Neural progenitor cell (in vitro differentiated cells): ENCODE measurements around the gene TEKT3. TPM values are rescaled to one million over a fixed set of nuclear protein-coding genes. Genes with fewer than 3 reads are reported as not detected.

Experiments
- DNase-seq: peaks from one replicate; pipeline ENCODE4 v3.0.0-alpha.2; 2016; ENCODE audit warnings: low spot score
- H2AFZ ChIP-seq: fragments of 200-600 bp; sonication (generic); replicated peaks from 2 replicates; pipeline ENCODE4 v1.6.1; 2016; ENCODE audit warnings: antibody characterized with exemption
- H3F3A ChIP-seq: fragments of 200-600 bp; sonication (generic); 2 replicates; pipeline ENCODE4 v1.6.1; 2016; ENCODE audit warnings: antibody characterized with exemption, low read depth
- H3K27ac ChIP-seq: fragments of 200-600 bp; sonication (generic); 2 replicates; pipeline ENCODE4 v1.5.1; 2016; ENCODE audit warnings: mild to moderate bottlenecking
- H3K27me3 ChIP-seq: fragments of 200-600 bp; sonication (generic); 2 replicates; pipeline ENCODE4 v1.6.1; 2016; ENCODE audit warnings: mild to moderate bottlenecking, moderate library complexity
- H3K36me3 ChIP-seq: fragments of 200-600 bp; sonication (generic); 2 replicates; pipeline ENCODE4 v1.5.1; 2016
- H3K4me1 ChIP-seq: fragments of 200-600 bp; sonication (generic); 2 replicates; pipeline ENCODE4 v1.6.1; 2016; ENCODE audit warnings: mixed run types
- H3K4me2 ChIP-seq: fragments of 200-600 bp; sonication (generic); 2 replicates; pipeline ENCODE4 v1.6.1; 2016
- H3K4me3 ChIP-seq: fragments of 200-600 bp; sonication (generic); 2 replicates; pipeline ENCODE4 v1.5.1; 2016
- H3K79me2 ChIP-seq: fragments of 200-600 bp; sonication (generic); 2 replicates; pipeline ENCODE4 v1.6.1; 2016; ENCODE audit warnings: low read depth
- H3K9ac ChIP-seq: fragments of 200-600 bp; sonication (generic); 2 replicates; pipeline ENCODE4 v1.6.1; 2016
- H3K9me3 ChIP-seq: fragments of 200-600 bp; sonication (generic); 2 replicates; pipeline ENCODE4 v1.5.1; 2016; ENCODE audit warnings: low read depth
- H4K20me1 ChIP-seq: fragments of 200-600 bp; sonication (generic); 2 replicates; pipeline ENCODE4 v1.6.1; 2016; ENCODE audit warnings: low read depth
- H3K27ac Mint-ChIP-seq: 3 replicates; pipeline ENCODE4 v1.8.0; 2021; ENCODE audit warnings: mixed read lengths
- H3K27me3 Mint-ChIP-seq: 2 replicates; pipeline ENCODE4 v1.8.0; 2022; ENCODE audit warnings: low read depth, mild to moderate bottlenecking, inconsistent platforms, moderate library complexity, mixed read lengths; ENCODE audit not compliant: insufficient read depth
- H3K36me3 Mint-ChIP-seq: 3 replicates; pipeline ENCODE4 v1.8.0; 2021; ENCODE audit warnings: mixed read lengths
- H3K4me1 Mint-ChIP-seq: 3 replicates; pipeline ENCODE4 v1.8.0; 2021; ENCODE audit warnings: mixed read lengths
- H3K4me3 Mint-ChIP-seq: 3 replicates; pipeline ENCODE4 v1.8.0; 2021; ENCODE audit warnings: mild to moderate bottlenecking, moderate library complexity, mixed read lengths
- H3K9me3 Mint-ChIP-seq: 3 replicates; pipeline ENCODE4 v1.8.0; 2020; ENCODE audit warnings: mixed read lengths
- CTCF ChIP-seq: fragments of 200-600 bp; sonication (generic); IDR thresholded peaks from 2 replicates; pipeline ENCODE4 v1.5.1; 2017; ENCODE audit warnings: antibody characterized with exemption, mild to moderate bottlenecking
- EZH2 ChIP-seq: fragments of 200-600 bp; sonication (generic); IDR thresholded peaks from 2 replicates; pipeline ENCODE4 v1.6.1; 2017; ENCODE audit warnings: antibody characterized with exemption, mild to moderate bottlenecking, moderate library complexity
- EZH2phosphoT487 ChIP-seq: fragments of 200-600 bp; sonication (generic); IDR thresholded peaks from 2 replicates; pipeline ENCODE4 v1.6.1; 2017; ENCODE audit warnings: antibody characterized with exemption
- total RNA-seq: library from RNA; depleted of rRNA; stranded (reverse); fragments of >200 nt; gene quantifications from 2 replicates; pipeline ENCODE4 v1.2.3, GENCODE V29; 2015; ENCODE audit warnings: low replicate concordance

Gene TEKT3
- total RNA-seq, 1 donor from 2014 or later, result 0.97 TPM

GRCh38 chr17:15267996-15268395, 73.4 kb downstream of the TEKT3 start:
- no peak overlapping the region for H2AFZ ChIP-seq
- Mint-ChIP-seq H3K4me3 (no peak overlapping the region), H3K27me3 (peaks cover 24% of the 10 kb centered on the region), H3K9me3 (no peaks in the 10 kb centered on the region), H3K4me1 (peaks cover 6% of the 10 kb centered on the region), H3K36me3 (no peaks in the 10 kb centered on the region), H3K27ac (no peak overlapping the region)
- peaks cover 9% of the 10 kb centered on the region for H3F3A ChIP-seq
- H3K9ac ChIP-seq, result no peak overlapping the region
- no peak overlapping the region for H3K4me2 ChIP-seq
- H3K4me3 ChIP-seq, result no peak overlapping the region
- no peak for DNase-seq
- TF ChIP-seq EZH2 (no peak), CTCF (no peak), EZH2phosphoT487 (no peak)
- H3K27ac ChIP-seq, result no peak overlapping the region
- H4K20me1 ChIP-seq, result peaks cover 3% of the 10 kb centered on the region
- no peaks in the 10 kb centered on the region for H3K4me1 ChIP-seq
- no peaks in the 10 kb centered on the region for H3K9me3 ChIP-seq
- no peaks in the 10 kb centered on the region for H3K36me3 ChIP-seq
- H3K27me3 ChIP-seq, result peaks cover 66% of the 10 kb centered on the region
- H3K79me2 ChIP-seq, result no peaks in the 10 kb centered on the region

- H3K4me3 Mint-ChIP-seq, result no peak overlapping the region
- no peak for TF ChIP-seq CTCF
- TF ChIP-seq EZH2phosphoT487, result no peak
- no peak for TF ChIP-seq EZH2
- peaks cover 14% of the 10 kb centered on the region for H3K4me1 Mint-ChIP-seq
- Histone ChIP-seq H3K4me2 (no peak overlapping the region), H4K20me1 (peaks cover 3% of the 10 kb centered on the region), H3K36me3 (no peaks in the 10 kb centered on the region), H3K27me3 (peaks cover 81% of the 10 kb centered on the region), H3F3A (peaks cover 23% of the 10 kb centered on the region), H3K4me1 (peaks cover 7% of the 10 kb centered on the region), H3K79me2 (no peaks in the 10 kb centered on the region), H3K27ac (no peak overlapping the region), H3K9ac (no peak overlapping the region), H2AFZ (no peak overlapping the region), H3K4me3 (no peak overlapping the region), H3K9me3 (no peaks in the 10 kb centered on the region)
- H3K36me3 Mint-ChIP-seq, result no peaks in the 10 kb centered on the region
- H3K9me3 Mint-ChIP-seq, result no peaks in the 10 kb centered on the region
- no peak for DNase-seq
- H3K27ac Mint-ChIP-seq, result no peak overlapping the region
- H3K27me3 Mint-ChIP-seq, result peaks cover 33% of the 10 kb centered on the region
These were observed 74.9 kb downstream of the TEKT3 start for GRCh38 chr17:15266325-15267125.

- peaks cover 8% of the 10 kb centered on the region for H3K4me1 ChIP-seq
- no peaks in the 10 kb centered on the region for H3K79me2 ChIP-seq
- H3K27ac ChIP-seq, result no peak within 1 kb of the TSS
- H3K27me3 ChIP-seq, result peaks cover 94% of the 10 kb centered on the region
- peaks cover 3% of the 10 kb centered on the region for H4K20me1 ChIP-seq
- no peak within 1 kb of the TSS for H3K4me3 Mint-ChIP-seq
- no peak for TF ChIP-seq EZH2phosphoT487
- no peak for TF ChIP-seq EZH2
- TF ChIP-seq CTCF, result no peak
- no peak within 1 kb of the TSS for H3K27ac Mint-ChIP-seq
- no peak within 1 kb of the TSS for H3K9ac ChIP-seq
- H3K4me3 ChIP-seq, result no peak within 1 kb of the TSS
- H3K9me3 Mint-ChIP-seq, result no peaks in the 10 kb centered on the region
- H3K27me3 Mint-ChIP-seq, result peaks cover 41% of the 10 kb centered on the region
- no peak within 1 kb of the TSS for H2AFZ ChIP-seq
- H3K36me3 ChIP-seq, result no peaks in the 10 kb centered on the region
- no peaks in the 10 kb centered on the region for H3K9me3 ChIP-seq
- no peak for DNase-seq
- H3K4me2 ChIP-seq, result no peak within 1 kb of the TSS
- H3K36me3 Mint-ChIP-seq, result no peaks in the 10 kb centered on the region
- H3K4me1 Mint-ChIP-seq, result peaks cover 20% of the 10 kb centered on the region
- peaks cover 27% of the 10 kb centered on the region for H3F3A ChIP-seq
These were observed 76.3 kb downstream of the TEKT3 start, which contains the start of gene PMP22 for GRCh38 chr17:15265131-15265530. PMP22 (minus strand) TSS chr17:15265326; CDS start chr17:15260727, 4,599 bp downstream.
